ENCODE data around the gene LIN7A. TPM values are rescaled to one million over a fixed set of nuclear protein-coding genes. Genes with fewer than 3 reads are reported as not detected.

The LIN7A gene
- total and polyA plus RNA-seq, 2 donors from 2014 or later: 9.7 to 9.9 TPM

DNA sequence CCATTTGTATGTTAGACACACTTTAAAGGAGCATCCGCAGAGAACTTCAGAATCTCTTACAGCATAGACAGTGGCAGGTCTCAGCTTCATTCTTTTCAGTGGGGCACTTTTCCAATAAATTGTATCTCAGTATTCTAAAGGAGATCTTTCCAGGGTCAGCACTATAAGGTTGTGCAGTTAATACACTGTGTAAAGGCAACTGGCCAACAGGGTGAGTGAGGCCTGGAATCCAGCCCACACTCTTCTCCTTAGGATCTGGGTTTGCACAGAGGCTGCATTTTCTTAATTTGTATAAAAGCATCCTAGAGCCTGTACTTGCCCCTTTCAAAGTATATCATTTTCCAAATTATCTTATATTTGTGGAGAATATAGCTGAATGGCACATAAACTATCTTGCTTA, 126.9 kb downstream of the LIN7A start:
- H3K4me3 ChIP-seq (ENCODE audit: low read length in 3 of 3): no peak overlapping the region
- peaks cover 0 to 3% (median 0%) of the 10 kb centered on the region in 3 donors for H3K36me3 ChIP-seq (ENCODE audit: control insufficient read depth in 2 of 3, insufficient read depth in 3 of 3, low read length in 3 of 3)
- no peaks in the 10 kb centered on the region for H3K27me3 ChIP-seq (ENCODE audit: control insufficient read depth, insufficient read depth, low read length)
- no peak overlapping the region for H3K9ac ChIP-seq (ENCODE audit: low read length in 3 of 3)
- no peaks in the 10 kb centered on the region for H3K9me3 ChIP-seq (ENCODE audit: control insufficient read depth in 2 of 3, insufficient read depth in 1 of 3, low read length in 3 of 3)
- no peaks in the 10 kb centered on the region for H3K4me1 ChIP-seq (ENCODE audit: control insufficient read depth in 2 of 3, insufficient read depth in 2 of 3, low read depth in 1 of 3, low read length in 3 of 3)
- FAIRE-seq (no peak), DNase-seq (no peak)
- no peak overlapping the region for H3K27ac ChIP-seq (ENCODE audit: low read depth in 2 of 2, low read length in 2 of 2)
- intact Hi-C loops (cut with DNase I): no loop called here
- TF ChIP-seq, protein P1, sequence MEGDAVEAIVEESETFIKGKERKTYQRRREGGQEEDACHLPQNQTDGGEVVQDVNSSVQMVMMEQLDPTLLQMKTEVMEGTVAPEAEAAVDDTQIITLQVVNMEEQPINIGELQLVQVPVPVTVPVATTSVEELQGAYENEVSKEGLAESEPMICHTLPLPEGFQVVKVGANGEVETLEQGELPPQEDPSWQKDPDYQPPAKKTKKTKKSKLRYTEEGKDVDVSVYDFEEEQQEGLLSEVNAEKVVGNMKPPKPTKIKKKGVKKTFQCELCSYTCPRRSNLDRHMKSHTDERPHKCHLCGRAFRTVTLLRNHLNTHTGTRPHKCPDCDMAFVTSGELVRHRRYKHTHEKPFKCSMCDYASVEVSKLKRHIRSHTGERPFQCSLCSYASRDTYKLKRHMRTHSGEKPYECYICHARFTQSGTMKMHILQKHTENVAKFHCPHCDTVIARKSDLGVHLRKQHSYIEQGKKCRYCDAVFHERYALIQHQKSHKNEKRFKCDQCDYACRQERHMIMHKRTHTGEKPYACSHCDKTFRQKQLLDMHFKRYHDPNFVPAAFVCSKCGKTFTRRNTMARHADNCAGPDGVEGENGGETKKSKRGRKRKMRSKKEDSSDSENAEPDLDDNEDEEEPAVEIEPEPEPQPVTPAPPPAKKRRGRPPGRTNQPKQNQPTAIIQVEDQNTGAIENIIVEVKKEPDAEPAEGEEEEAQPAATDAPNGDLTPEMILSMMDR (IDR thresholded peaks at IDR 0.05; ENCODE audit: borderline replicate concordance, extremely low read depth, insufficient read depth): no peak

DNA sequence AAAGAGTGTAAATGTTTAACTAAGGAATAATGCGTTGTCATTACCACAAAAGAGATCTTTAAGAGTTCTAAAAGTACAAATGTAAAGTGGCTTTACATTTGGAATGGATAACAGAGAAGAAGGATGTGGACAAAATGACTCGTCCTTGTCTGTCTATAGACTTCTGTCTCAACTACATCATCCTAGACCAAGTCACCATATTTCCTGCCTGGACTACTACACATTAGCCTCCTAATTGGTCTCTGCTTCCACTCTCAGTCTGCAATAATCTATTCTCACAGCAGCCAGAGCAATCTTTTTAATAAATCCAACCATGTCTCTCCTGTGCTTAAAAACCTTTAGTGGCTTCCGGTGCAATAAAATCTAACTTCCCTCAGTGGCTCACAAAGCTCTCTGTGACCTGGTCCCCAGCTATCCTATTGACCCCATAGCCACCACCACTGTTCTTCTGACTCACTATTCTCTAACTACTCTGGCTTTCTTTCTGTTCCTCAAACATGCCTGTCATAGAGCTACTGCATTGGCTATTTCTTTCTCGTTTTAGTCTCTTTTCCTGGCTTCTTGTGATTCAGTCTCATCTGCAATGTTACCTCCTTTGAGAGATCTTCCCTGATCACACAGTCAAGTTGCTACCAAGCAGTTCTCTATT, 130.0 kb downstream of the LIN7A start:
- Histone ChIP-seq H3K27ac (ENCODE audit: low read depth in 2 of 2, low read length in 2 of 2) (no peak overlapping the region), H3K36me3 (ENCODE audit: control insufficient read depth in 2 of 3, insufficient read depth in 3 of 3, low read length in 3 of 3) (peaks cover 0 to 5% (median 3%) of the 10 kb centered on the region in 3 donors), H3K9me3 (ENCODE audit: control insufficient read depth in 2 of 3, insufficient read depth in 1 of 3, low read length in 3 of 3) (no peaks in the 10 kb centered on the region), H3K4me3 (ENCODE audit: low read length in 3 of 3) (no peak overlapping the region), H3K4me1 (ENCODE audit: control insufficient read depth in 2 of 3, insufficient read depth in 2 of 3, low read depth in 1 of 3, low read length in 3 of 3) (no peaks in the 10 kb centered on the region), H3K27me3 (ENCODE audit: control insufficient read depth, insufficient read depth, low read length) (no peaks in the 10 kb centered on the region), H3K9ac (ENCODE audit: low read length in 3 of 3) (no peak overlapping the region)
- DNase-seq (no peak), FAIRE-seq (no peak)
- TF ChIP-seq, protein P1 (IDR thresholded peaks at IDR 0.05; ENCODE audit: borderline replicate concordance, extremely low read depth, insufficient read depth): no peak
- intact Hi-C loops (cut with DNase I): no loop called here

DNA sequence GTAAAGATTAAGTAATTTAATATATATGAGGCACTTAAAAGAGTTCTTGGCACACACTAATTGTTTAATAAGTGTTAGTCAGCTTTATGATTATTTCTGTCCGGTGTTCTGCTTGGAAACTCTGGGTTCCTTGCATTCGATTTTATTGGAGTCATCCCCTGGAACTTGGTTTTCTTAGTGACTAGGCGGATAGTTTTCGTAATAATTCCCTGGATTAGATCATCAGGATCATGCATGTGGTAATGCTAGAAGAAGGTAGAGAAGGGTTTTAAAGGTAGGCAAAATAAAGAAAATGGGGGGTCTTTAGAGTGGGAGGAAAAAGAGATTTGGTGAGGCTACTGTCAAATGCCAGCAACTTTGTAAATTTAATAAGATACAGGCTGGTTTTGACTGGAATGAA, 132.6 kb downstream of the LIN7A start:
- H3K4me3 ChIP-seq (ENCODE audit: low read length in 3 of 3): no peak overlapping the region
- DNase-seq (no peak), FAIRE-seq (no peak)
- H3K27ac ChIP-seq (ENCODE audit: low read depth in 2 of 2, low read length in 2 of 2): no peak overlapping the region
- peaks cover 0 to 3% (median 0%) of the 10 kb centered on the region in 3 donors for H3K9me3 ChIP-seq (ENCODE audit: control insufficient read depth in 2 of 3, insufficient read depth in 1 of 3, low read length in 3 of 3)
- no peaks in the 10 kb centered on the region for H3K4me1 ChIP-seq (ENCODE audit: control insufficient read depth in 2 of 3, insufficient read depth in 2 of 3, low read depth in 1 of 3, low read length in 3 of 3)
- H3K36me3 ChIP-seq (ENCODE audit: control insufficient read depth in 2 of 3, insufficient read depth in 3 of 3, low read length in 3 of 3): peaks cover 0 to 5% (median 0%) of the 10 kb centered on the region in 3 donors
- no peaks in the 10 kb centered on the region for H3K27me3 ChIP-seq (ENCODE audit: control insufficient read depth, insufficient read depth, low read length)
- TF ChIP-seq, protein P1 (IDR thresholded peaks at IDR 0.05; ENCODE audit: borderline replicate concordance, extremely low read depth, insufficient read depth): no peak
- no peak overlapping the region for H3K9ac ChIP-seq (ENCODE audit: low read length in 3 of 3)
- intact Hi-C loops (cut with DNase I): no loop called here
